ENCODE data around the gene OR2V2.

Gene OR2V2

DNA sequence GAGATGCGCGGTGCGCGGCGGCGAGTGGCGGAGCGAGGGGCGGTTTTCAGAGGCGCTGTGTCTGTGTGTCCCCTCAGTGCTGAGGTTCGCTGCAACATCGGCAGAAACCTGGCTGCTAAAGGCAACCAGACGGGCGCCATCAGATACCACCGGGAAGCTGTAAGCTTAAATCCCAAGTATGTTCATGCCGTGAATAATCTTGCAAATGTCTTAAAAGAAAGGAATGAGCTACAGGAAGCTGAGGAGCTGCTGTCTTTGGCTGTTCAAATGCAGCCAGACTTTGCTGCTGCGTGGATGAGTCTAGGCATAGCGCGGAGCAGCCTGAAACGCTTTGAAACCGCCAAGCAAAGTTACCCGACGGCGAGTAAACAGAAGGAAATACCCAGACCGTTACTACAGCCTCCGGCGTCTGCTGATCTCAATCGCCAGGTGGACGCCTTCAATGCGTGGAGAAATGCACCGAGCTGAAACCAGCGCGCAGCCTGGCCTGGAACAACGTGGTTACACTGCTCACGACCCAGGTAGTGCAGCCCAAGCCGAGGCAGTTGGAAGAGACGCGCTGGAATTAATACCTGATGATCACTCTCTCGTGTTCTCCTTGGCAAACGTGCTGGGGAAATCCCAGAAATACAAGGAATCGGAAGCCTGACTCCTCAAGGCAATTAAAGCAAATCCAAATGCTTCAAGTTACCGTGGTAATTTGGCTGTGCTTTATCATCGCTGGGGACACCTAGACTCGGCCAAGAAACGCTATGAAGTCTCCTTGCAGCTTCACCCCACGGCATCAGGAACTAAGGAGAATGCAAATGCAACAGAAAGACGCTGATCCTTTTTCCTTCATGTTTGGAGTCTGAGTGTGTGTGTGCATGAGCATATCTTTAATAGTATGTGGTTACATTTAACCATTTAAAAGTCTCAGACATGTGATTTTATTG is 32.3 kb upstream of the OR2V2 start:
- peaks cover 41% of the 10 kb centered on the region for H3K27me3 ChIP-seq (ENCODE audit: control insufficient read depth, insufficient read depth, low read length, poor library complexity, severe bottlenecking)
- H3K9me3 ChIP-seq (ENCODE audit: control insufficient read depth, low read length), result peaks cover 4% of the 10 kb centered on the region
- no peak overlapping the region for H3K27ac ChIP-seq (ENCODE audit: insufficient read depth, low read depth, low read length, poor library complexity, severe bottlenecking)
- WGBS, 2 experiments, result 53 to 54% methylated on average over 47 of the region's 47 CpGs
- no peak overlapping the region for H3K4me3 ChIP-seq (ENCODE audit: insufficient read depth, low read depth, low read length)
- H3K36me3 ChIP-seq (ENCODE audit: control insufficient read depth, insufficient read depth, low read length), result no peaks in the 10 kb centered on the region
- H3K4me1 ChIP-seq (ENCODE audit: control insufficient read depth, insufficient read depth, low read length), result no peaks in the 10 kb centered on the region

GRCh38 chr5:181118369-181118768 is 29.0 kb upstream of the OR2V2 start:
- no peak overlapping the region for H3K4me3 ChIP-seq (ENCODE audit: insufficient read depth, low read depth, low read length)
- H3K27me3 ChIP-seq (ENCODE audit: control insufficient read depth, insufficient read depth, low read length, poor library complexity, severe bottlenecking), result peaks cover 37% of the 10 kb centered on the region
- H3K9me3 ChIP-seq (ENCODE audit: control insufficient read depth, low read length), result no peaks in the 10 kb centered on the region
- no peaks in the 10 kb centered on the region for H3K4me1 ChIP-seq (ENCODE audit: control insufficient read depth, insufficient read depth, low read length)
- H3K36me3 ChIP-seq (ENCODE audit: control insufficient read depth, insufficient read depth, low read length), result no peaks in the 10 kb centered on the region
- no peak overlapping the region for H3K27ac ChIP-seq (ENCODE audit: insufficient read depth, low read depth, low read length, poor library complexity, severe bottlenecking)
- 72 to 83% methylated on average over 6 of the region's 6 CpGs for WGBS, 2 experiments

DNA sequence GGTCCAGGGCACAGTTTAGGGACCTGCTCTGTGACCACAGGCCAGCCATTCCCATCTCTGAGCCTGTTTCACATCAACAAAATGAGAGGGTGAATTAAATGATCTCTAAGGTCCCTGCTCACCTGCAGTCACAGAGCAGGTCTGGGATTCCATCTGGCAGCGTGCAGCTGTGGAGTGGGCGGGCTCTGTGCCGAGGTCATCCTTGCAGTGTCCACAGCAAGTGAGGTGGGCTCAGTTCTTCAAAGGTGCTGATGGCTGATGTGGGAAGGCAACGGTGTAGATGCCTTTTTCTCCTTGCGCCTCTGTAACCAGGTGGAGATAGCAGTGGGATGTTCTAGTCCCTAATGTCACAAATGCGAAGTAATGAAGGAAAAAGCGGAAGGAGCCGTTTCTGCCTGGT is 28.3 kb upstream of the OR2V2 start:
- 84 to 86% methylated on average over 8 of the region's 8 CpGs for WGBS, 2 experiments
- Histone ChIP-seq H3K27me3 (ENCODE audit: control insufficient read depth, insufficient read depth, low read length, poor library complexity, severe bottlenecking) (peaks cover 33% of the 10 kb centered on the region), H3K4me3 (ENCODE audit: insufficient read depth, low read depth, low read length) (no peak overlapping the region), H3K27ac (ENCODE audit: insufficient read depth, low read depth, low read length, poor library complexity, severe bottlenecking) (no peak overlapping the region), H3K36me3 (ENCODE audit: control insufficient read depth, insufficient read depth, low read length) (no peaks in the 10 kb centered on the region), H3K9me3 (ENCODE audit: control insufficient read depth, low read length) (no peaks in the 10 kb centered on the region), H3K4me1 (ENCODE audit: control insufficient read depth, insufficient read depth, low read length) (no peaks in the 10 kb centered on the region)

DNA sequence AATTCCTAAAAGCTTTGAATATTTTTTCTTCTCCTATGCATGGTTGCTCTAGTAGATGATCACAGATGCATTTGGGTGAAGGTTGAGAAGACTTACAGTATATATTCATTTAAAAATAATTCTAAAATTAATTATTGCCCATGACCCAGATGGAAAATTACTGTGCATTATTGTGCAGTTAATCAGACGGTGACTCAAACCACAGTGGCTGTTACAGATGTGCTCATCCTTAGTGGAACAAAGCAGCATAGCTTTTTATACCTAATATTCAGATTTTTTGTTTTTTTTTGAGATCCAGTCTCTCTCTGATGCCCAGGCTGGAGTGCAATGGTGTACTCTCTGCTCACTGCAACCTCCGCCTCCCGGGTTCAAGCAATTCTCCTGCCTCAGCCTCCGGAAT is 27.1 kb upstream of the OR2V2 start:
- Histone ChIP-seq H3K27ac (ENCODE audit: insufficient read depth, low read depth, low read length, poor library complexity, severe bottlenecking) (no peak overlapping the region), H3K4me1 (ENCODE audit: control insufficient read depth, insufficient read depth, low read length) (no peaks in the 10 kb centered on the region), H3K36me3 (ENCODE audit: control insufficient read depth, insufficient read depth, low read length) (no peaks in the 10 kb centered on the region), H3K4me3 (ENCODE audit: insufficient read depth, low read depth, low read length) (no peak overlapping the region), H3K27me3 (ENCODE audit: control insufficient read depth, insufficient read depth, low read length, poor library complexity, severe bottlenecking) (peaks cover 21% of the 10 kb centered on the region), H3K9me3 (ENCODE audit: control insufficient read depth, low read length) (no peaks in the 10 kb centered on the region)
- WGBS, 2 experiments, result 88 to 92% methylated on average over 4 of the region's 4 CpGs

DNA sequence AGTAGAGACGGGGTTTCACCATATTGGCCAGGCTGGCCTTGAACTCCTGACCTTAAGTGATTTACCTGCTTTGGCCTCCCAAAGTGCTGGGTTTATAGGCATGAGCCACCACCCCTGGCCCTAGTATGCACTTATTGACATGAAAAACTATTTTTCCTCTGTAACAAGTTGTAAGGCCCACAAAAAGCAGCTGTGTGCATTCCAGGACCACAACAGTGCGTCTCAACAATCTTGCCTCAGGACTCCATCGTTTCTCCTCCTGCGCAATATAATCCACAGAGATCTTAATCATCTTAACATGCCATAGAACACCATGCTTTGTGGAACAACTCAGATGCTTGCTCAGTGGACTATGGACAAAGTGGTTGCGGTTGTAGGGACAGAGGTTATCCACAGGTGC is 26.6 kb upstream of the OR2V2 start:
- Histone ChIP-seq H3K9me3 (ENCODE audit: control insufficient read depth, low read length) (no peaks in the 10 kb centered on the region), H3K4me1 (ENCODE audit: control insufficient read depth, insufficient read depth, low read length) (no peaks in the 10 kb centered on the region), H3K36me3 (ENCODE audit: control insufficient read depth, insufficient read depth, low read length) (no peaks in the 10 kb centered on the region), H3K27me3 (ENCODE audit: control insufficient read depth, insufficient read depth, low read length, poor library complexity, severe bottlenecking) (peaks cover 16% of the 10 kb centered on the region), H3K4me3 (ENCODE audit: insufficient read depth, low read depth, low read length) (no peak overlapping the region), H3K27ac (ENCODE audit: insufficient read depth, low read depth, low read length, poor library complexity, severe bottlenecking) (no peak overlapping the region)
- 67 to 70% methylated on average over 5 of the region's 5 CpGs for WGBS, 2 experiments

DNA sequence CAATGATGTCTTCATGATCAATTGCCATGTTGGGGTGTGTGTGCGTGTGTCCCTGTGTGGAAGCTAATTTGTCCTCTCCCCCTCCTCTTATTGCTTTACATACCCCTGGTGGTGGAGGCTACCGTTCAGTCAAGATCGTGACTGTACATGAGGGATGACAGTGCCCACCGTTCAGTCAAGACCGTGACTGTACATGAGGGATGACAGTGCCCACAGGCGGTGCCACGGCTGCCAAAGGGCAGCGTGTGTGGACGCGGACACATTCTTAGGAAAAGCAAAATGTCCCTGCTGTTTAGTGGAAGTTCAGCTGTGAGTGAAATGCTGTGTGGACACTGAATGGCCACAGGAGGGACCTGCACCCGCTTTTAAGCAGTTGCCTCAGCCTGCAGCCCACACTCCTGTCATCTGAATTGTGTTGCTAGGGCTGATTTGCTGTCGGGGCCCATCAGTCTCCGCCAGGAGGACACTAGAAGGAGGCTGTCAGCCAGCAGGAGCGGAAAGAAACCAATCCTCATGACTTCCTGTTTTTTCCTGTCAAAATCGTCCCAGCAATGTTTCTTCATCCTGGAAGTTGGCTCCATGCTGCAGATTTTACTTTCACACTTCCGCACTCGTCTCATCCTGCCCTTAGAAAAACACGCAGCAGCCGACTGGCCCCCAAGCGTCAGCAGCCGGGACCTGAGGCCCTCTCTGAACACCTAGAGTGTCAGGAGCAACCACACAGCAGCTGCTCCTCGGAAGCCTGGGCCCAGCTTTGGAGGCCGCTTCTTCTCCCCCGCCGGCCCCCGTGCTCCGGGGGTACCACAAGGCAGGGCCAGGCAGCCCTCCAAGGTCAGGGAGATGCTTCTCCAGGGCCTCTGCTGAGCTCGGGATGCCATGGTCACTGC is 25.5 kb upstream of the OR2V2 start:
- Histone ChIP-seq H3K36me3 (ENCODE audit: control insufficient read depth, insufficient read depth, low read length) (no peaks in the 10 kb centered on the region), H3K4me3 (ENCODE audit: insufficient read depth, low read depth, low read length) (no peak overlapping the region), H3K27me3 (ENCODE audit: control insufficient read depth, insufficient read depth, low read length, poor library complexity, severe bottlenecking) (peaks cover 4% of the 10 kb centered on the region), H3K9me3 (ENCODE audit: control insufficient read depth, low read length) (no peaks in the 10 kb centered on the region), H3K27ac (ENCODE audit: insufficient read depth, low read depth, low read length, poor library complexity, severe bottlenecking) (no peak overlapping the region), H3K4me1 (ENCODE audit: control insufficient read depth, insufficient read depth, low read length) (no peaks in the 10 kb centered on the region)
- 80 to 81% methylated on average over 28 of the region's 28 CpGs for WGBS, 2 experiments

DNA sequence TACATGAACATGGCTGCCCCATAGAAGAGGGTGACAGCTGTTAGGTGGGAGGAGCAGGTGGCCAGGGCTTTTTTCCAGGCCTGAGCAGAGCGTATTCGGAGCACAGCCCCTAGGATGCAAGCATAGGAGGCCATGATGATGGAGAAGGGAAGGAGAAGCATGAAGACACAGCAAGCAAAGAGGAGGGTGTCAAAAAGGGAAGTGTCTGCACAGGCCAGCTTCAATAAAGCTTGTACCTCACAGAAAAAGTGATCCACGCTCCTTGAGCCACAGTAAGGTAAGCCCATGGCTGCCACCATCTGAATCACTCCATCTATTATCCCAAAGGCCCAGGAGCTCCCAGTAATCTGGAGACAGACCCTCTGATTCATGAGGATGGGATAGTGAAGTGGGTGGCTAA is 22.9 kb upstream of the OR2V2 start:
- no peak overlapping the region for H3K4me3 ChIP-seq (ENCODE audit: insufficient read depth, low read depth, low read length)
- no peaks in the 10 kb centered on the region for H3K9me3 ChIP-seq (ENCODE audit: control insufficient read depth, low read length)
- no peaks in the 10 kb centered on the region for H3K27me3 ChIP-seq (ENCODE audit: control insufficient read depth, insufficient read depth, low read length, poor library complexity, severe bottlenecking)
- no peaks in the 10 kb centered on the region for H3K36me3 ChIP-seq (ENCODE audit: control insufficient read depth, insufficient read depth, low read length)
- H3K27ac ChIP-seq (ENCODE audit: insufficient read depth, low read depth, low read length, poor library complexity, severe bottlenecking), result no peak overlapping the region
- WGBS, 2 experiments, result 52 to 73% methylated on average over 3 of the region's 3 CpGs
- H3K4me1 ChIP-seq (ENCODE audit: control insufficient read depth, insufficient read depth, low read length), result no peaks in the 10 kb centered on the region

DNA sequence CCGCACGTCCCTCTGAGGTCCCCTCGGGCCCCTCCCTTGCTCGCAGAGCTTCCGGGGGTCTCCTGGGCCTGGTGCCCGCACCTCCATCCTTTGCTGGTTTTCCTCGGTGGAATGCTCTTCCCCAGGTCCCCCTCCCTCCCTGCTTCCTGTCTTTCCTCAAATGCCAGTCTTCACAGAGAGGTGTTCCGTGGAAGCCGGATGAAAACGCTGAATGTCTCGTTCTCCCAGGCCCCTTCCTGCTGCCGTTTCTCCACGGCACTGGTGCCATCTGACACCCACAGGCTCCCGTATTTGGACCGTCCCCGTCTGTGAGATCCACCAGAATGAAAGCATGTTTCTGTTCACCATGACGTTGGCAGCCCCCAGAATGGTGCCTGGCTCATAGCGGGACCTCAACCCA is 20.5 kb upstream of the OR2V2 start:
- H3K36me3 ChIP-seq (ENCODE audit: control insufficient read depth, insufficient read depth, low read length), result no peaks in the 10 kb centered on the region
- H3K27me3 ChIP-seq (ENCODE audit: control insufficient read depth, insufficient read depth, low read length, poor library complexity, severe bottlenecking), result no peaks in the 10 kb centered on the region
- no peaks in the 10 kb centered on the region for H3K9me3 ChIP-seq (ENCODE audit: control insufficient read depth, low read length)
- no peak overlapping the region for H3K4me3 ChIP-seq (ENCODE audit: insufficient read depth, low read depth, low read length)
- 86 to 88% methylated on average over 18 of the region's 18 CpGs for WGBS, 2 experiments
- H3K4me1 ChIP-seq (ENCODE audit: control insufficient read depth, insufficient read depth, low read length), result no peaks in the 10 kb centered on the region
- no peak overlapping the region for H3K27ac ChIP-seq (ENCODE audit: insufficient read depth, low read depth, low read length, poor library complexity, severe bottlenecking)

- Histone ChIP-seq H3K36me3 (ENCODE audit: control insufficient read depth, insufficient read depth, low read length) (no peaks in the 10 kb centered on the region), H3K9me3 (ENCODE audit: control insufficient read depth, low read length) (no peaks in the 10 kb centered on the region), H3K27ac (ENCODE audit: insufficient read depth, low read depth, low read length, poor library complexity, severe bottlenecking) (no peak overlapping the region), H3K4me1 (ENCODE audit: control insufficient read depth, insufficient read depth, low read length) (no peaks in the 10 kb centered on the region), H3K4me3 (ENCODE audit: insufficient read depth, low read depth, low read length) (no peak overlapping the region), H3K27me3 (ENCODE audit: control insufficient read depth, insufficient read depth, low read length, poor library complexity, severe bottlenecking) (no peaks in the 10 kb centered on the region)
- 83 to 84% methylated on average over 10 of the region's 10 CpGs for WGBS, 2 experiments
These were observed 19.9 kb upstream of the OR2V2 start for GRCh38 chr5:181127456-181127855.
